NCI-H1694 (cell line): ENCODE results near the gene ZDHHC11B.
"Not testable (repeated sequence)": the region's sequence is repeated elsewhere in the genome, so short reads cannot be mapped to it uniquely, and the experiment has no call there.

ENCODE experiments used
- DNase-seq: peaks from one replicate; lab custom pipeline; 2025; lab: John Stamatoyannopoulos, UW

The ZDHHC11B gene

DNA sequence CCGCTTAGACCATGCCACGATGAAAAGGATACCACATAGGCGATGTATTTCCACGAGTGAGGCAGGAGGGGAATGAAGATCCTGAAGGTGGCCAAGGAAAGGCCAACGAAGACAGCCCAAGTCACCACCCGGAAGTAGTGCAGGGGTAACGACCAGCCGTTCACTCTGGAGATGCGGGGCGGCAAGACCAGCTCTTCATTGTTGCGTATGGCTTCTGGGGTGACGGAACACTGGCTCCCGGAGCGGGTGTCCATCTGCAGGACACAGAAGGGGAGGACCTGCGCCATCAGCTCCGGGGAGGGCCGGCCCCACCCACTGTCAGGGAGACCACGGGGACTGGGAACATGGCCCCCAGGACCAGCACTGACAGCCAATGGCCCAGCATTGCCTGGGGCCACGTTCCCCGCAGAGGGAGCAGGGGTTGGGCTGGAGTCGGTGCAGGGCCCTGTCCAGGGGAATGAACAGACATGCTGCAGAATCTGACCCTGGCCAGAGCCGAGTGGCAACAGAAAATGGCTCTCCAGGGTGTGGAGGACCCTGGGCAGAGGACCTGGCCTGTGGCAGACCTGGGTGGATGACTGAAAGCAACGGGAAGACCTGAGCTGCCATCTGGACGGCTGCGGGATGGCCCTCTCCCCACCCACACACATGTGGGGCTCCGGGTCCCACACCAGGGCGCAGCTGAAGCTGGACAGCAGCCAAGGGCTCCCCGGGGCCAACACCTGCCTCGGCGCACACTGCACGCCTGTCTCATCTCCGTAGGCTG is 17.7 kb downstream of the ZDHHC11B start:
- no peak for DNase-seq

DNA sequence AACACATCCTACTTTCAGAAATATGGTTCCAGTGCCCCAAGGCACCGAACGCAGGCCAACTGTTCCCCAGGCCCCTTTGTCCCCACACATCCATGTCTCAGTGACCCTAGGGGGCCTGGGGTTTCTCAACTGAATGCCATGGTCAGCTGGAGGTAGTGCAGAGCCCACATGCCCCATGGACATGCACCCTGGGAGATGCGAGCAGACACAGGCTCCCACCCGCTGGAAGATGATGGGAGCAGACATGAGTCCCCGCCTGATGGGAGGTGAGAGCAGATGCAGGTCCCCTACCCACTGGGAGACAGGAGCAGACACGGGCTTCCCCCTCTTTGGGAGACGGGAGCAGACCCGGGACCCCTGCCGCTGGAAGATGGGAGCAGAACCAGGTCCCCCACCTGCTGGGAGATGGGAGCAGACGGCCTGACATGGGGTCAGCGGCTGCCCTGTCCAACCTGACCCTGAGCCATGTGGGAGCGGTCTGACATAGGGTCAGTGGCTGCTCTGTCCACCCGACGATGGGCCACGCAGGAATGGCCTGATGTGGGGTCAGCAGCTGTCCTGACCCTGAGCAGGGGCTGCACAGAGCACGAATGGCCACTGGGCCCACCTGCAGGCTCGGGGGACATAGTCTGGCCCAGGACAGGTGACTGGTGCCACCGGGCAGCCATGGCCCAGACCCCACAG is 18.4 kb downstream of the ZDHHC11B start:
- no peak for DNase-seq

DNA sequence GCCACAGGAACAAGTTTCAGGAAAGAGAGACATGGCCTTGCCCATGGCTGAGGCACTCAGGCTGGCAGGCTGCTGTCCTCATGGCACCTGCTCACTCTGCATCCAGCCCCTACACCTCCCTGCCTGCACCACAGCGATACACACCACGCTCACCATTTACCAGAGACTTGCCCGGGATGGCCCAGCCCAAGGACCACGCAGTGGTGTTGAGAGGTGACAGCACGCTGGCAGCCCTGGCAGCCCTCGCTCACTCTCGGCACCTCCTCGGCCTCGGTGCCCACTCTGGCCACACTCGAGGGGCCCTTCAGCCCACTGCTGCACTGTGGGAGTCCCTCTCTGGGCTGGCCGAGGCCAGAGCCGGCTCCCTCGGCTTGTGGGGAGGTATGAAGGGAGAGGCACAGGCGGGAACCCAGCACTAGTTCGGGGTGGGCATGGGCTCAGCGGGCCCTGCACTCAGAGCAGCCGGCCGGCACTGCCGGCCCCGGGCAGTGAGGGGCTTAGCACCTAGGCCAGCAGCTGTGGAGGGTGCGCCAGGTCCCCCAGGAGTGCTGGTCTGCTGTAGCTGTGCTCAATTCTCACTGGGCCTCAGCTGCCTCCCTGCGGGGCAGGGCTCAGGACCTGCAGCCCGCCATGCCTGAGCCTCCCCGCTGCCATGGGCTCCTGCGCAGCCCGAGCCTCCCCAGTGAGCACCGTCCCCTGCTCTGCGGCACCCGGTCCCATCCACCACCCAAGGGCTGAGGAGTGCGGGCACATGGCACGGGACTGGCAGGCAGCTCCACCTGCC is 20.3 kb downstream of the ZDHHC11B start:
- DNase-seq, result no peak

DNA sequence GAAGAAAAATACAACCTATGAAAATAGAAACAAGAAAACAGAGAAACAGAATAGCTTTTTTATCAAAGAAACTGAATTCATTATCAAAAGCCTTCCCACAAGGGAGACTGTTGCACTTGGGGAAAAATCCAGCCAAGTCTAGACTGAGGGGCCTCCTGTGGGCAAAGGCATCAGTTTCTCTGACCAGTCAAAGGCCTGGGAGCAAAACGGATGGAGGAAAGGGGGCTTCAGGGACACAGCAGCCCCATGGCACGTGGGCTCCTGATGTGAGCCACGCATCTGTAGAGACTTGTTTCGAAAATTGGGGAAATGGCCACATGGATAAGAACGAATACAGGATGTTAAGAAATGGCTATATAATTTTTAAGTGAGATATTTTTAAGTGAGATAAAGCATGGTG is 21.1 kb downstream of the ZDHHC11B start:
- no peak for DNase-seq

DNA sequence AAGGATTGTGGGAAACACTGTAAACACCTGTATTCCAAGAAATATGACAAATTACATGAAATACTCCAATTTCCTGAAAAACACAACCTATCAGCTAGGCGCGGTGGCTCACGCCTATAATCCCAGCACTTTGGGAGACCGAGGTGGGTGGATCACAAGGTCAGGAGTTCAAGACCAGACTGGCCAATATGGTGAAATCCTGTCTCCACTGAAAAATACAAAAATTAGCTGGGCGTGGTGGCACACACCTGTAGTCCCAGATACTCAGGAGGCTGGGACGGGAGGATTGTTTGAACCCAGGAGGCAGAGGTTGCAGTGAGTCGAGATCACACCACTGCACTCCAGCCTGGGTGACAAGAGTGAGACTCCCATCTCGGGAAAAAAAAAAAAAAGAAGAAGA is 21.5 kb downstream of the ZDHHC11B start:
- not testable (repeated sequence) for DNase-seq

DNA sequence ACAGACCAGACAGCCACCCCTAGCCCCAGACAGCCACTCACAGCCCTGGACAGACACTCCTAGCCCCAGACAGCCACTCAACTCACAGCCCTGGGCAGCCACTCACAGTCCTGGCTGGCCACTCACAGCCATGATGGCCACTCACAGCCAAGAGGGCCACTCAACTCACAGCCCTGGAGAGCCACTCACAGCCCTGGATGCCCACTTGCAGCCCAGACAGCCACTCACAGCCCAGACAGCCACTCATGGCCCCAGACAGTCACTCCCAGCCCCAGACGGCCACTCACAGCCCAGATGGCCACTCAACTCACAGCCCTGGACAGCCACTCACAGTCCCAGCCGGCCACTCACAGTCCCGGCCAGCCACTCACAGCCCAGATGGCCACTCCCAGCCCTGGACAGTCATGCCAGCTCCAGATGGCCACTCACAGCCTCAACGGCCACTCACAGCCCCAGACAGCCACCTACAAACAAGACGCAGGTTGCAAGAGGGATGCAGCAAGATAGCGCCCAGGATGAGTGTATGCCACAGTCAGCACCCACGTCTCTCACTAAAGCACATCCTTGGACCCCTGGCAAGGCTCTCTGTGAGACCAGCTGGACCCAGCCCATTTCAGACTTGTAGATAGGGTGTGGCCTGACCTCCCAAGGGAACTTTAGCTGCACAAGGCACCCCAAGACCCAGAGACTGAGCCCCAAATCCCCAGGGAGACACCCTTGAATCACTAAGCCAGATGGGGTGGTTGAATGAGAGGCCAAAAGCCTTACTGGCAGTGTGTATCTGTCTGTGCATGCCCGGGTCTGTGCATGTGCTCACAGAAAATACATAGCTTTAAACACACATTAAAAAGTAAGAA is 22.4 kb downstream of the ZDHHC11B start:
- DNase-seq, result no peak

DNA sequence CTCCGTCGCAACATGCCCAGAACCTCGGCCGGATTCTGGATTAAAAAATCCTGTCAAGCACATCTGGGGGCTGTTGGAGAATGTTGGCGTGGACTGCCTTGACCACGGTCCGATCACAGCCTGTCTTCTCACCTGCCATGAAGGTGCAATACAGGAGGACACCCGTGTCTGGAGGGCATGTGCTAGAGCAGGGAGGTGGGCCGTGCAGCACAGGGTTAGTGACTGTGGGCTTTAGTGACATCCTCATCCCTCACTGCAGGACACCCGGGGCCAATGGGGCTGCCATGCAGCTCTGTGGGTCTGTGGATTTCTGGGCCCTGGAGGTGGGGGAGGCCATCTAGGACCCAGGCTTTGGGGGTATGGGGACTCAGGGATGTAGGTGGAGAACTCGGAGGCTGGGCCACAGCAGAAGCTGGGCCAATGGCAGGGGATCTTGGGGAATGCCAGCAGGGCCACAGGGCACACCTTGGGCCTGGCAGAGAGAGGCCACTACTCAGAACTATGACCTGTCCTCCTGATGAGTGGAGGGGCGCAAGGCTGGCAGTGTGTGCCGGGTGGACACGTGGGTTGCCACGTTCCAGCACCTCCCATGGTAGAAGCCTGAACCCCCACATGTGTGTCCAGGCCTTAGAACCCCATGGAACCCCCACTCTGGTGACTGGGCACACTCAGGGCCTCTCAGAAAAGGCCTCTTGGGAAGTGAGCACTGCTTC is 23.3 kb downstream of the ZDHHC11B start:
- DNase-seq, result no peak

DNA sequence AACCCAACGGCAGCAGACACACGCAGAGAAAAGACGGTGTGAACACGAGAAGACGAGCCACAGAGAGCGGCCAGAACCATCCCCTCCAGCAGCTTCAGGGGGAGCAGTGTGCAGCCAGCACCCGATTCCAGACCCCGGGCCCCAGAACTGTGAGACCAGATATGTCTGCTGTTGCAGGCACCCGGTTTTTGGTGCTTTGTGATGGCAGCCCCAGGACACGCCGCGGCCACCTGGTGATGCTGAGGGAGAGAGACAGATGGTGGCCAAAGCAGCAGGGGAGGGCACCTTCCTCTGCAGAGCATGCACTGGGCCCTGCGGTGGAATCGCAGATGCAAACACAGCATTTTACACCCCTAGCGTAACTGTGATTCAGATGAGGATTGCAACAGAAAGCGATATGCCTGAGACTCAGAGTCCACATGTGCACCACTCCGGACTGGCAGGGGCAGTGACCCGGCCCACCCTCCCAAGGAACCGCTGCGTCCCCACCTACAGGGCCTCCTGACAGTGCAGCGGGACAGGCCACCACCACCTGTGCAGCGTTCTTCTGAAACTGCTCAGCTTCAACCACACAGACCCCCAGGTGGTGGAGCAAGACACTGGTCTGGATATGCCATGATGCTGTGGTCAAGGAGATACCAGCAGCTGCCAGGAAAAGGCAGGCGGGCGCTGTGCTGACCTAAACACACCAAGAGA is 24.0 kb downstream of the ZDHHC11B start:
- no peak for DNase-seq

DNA sequence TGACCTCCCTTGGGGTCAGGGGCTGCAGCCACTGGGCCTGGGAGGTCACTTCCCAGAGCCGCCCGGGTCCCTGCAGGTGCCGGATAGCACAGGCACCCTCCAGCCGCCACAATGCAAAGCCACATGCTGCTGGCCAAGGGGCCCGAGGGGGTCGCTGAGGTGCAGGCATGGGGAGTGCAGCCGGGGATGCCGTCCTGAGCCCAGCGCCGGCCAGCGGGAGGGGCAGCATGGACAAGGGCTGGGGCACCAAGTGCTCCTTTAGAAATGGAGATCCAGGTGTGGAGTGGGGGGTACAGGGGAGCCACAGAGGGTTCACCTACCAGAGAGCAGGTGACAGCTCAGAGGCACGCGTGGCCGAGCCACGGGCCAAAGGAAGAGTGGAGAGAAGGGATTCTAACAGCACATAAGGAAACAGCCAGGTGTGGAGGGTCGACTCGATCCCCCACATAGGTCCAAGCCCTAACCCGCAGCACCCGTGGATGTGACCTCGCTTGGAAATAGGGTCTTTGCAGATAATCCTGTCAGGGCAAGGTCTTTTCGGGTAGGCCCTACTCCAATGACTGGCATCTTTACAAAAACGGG is 24.7 kb downstream of the ZDHHC11B start:
- no peak for DNase-seq

DNA sequence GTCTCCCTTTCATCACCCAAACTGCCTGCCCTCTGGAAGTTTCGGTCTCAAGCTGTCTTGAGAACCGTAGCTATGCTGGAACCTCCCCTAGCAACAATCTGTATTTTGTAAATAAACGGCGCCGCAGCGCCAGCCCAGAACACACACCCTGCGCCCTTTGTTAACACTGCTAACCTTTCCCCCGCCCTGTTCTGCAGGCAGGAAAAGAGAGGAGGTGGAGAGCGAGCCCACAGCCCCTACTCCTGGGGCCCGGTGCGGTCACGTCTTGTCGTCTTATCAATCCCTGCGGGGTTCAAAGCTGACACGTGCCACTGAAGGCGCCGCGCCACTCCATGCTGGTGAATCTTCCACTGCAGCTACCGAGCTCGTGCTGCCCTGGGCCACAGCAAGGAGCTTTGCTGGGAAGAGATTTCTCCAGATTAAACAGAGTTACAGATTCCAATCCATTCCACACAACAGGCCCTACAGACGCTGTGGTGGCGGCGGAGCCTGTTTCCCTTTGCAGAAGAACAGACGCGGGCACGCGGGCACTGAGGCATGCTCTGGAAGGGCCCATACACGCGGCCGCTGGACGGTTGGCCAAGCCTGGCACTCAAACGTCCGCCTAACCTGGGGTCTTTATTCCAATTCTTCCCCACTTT is 25.3 kb downstream of the ZDHHC11B start:
- no peak for DNase-seq

DNA sequence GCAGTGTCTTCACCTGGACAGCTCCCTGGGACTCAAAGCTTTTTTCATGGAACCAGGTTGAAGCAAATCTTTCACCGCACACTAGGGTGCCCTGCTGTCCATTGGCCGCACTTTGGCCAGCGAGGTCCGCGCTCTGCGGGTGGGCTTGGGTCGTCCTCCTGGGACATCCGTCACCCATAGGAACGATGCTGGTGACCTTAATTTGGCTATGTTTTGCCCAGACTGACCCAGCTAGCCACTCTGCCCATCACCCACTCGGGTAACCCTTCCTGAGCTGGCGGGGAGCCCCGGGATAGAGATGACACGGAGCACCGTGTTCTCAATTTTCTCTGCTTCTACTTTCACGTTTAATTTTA is 25.9 kb downstream of the ZDHHC11B start:
- DNase-seq, result no peak

DNA sequence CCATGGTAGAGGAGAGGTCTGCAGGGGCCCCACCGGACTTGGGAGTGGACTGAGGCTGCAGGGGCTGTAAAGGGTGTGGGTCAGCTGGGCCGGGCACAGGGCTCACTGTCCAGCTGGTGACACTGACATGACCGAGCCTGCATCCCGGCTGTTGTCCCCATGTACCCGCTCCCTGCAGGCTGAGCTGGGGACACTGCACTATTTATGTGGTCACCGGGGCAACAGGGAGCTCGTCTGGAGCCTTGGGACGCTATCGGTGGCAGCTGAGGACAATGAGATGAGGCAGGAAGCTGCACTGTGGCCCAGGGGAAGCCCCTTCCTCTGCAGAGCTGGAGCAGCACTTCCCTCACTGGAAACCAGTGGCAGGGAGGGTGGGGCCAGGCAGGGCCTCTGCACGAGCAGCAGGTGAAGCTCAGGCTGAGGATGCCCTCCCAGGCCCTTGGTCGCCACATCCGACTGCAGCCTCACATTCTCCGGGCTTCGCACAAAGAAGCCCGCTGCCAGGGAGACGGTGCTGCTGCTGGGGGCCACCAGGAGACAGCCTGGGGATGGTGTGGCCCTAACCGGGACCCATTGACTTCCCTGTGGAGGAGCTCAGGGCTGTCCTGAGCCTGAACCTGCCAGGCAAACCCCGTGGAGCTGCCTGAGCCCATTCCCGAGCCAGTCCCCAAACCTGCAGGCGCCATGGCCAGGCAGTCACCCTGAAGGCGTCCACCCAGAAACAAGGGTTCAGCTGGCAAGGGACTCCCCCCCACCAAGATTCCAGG is 26.4 kb downstream of the ZDHHC11B start:
- DNase-seq, result no peak

DNA sequence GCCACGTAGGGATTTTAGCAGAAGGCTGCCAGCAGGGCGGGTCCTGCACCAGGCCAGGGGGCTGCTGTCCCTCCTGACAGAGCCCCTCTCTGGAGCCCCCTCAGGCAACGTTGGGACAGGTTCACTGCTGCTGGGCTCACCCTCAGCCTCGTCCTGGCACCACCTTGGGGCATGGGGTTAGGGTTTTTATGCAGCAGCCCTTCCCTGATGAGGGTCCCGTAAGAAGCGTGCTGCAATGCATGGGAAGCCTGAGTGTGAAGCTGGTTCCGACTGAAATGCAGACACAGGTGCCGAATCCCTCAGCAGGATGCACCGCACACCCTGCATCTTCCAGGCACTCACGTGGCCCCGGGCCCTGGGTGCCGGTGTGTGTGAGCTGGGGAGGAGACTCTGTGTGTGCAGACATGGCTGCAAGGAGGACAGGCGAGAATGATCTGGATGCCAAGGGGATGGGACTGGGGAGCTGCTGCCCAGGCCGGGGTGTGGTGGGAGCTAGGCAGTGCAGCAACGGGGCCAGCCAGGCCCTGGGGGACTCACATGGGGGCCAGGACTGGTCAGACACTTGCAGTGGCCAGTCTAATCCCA is 27.1 kb downstream of the ZDHHC11B start:
- DNase-seq, result no peak

DNA sequence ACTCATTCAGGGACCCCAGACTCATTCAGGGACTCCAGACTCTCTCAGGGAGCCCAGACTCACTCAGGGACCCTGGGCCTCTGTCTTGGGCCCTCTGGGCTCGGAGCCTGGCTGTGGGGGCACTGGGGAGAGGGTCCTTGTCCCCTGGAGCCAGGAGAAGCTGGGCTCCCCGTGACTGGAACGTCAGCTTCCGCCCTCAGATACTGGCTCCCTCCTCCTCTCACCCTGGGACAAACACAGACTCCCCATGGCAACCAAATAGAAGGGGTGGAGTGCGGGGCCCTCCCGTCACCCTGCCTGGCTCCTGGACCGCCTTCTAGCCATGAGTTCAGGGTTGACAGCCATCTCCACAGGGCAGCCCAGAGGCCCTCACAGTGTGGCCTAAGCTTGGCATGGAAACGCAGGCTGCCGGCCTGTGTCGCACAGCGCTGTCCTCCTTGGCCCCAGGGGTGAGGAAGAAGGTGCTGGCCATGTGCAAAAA is 27.6 kb downstream of the ZDHHC11B start:
- DNase-seq, result no peak

DNA sequence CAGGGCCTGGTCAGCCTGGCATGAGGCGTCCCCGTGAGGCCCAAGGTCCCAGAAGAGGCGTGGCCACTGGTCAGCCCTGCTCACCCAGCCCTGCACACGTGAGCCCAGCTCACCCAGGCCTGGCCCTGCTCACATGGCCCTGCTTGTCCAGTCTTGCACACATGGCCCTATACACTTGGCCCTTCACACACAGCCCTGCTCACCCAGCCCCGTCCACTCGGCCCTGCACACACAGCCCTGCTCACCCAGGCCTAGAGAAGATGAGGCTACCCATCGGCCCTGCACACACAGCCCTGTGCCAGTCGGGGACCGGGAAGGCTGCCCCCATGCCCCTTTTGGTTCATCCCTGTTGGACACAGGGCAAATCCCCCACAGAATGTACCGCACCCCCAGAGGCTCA is 28.4 kb downstream of the ZDHHC11B start:
- no peak for DNase-seq

DNA sequence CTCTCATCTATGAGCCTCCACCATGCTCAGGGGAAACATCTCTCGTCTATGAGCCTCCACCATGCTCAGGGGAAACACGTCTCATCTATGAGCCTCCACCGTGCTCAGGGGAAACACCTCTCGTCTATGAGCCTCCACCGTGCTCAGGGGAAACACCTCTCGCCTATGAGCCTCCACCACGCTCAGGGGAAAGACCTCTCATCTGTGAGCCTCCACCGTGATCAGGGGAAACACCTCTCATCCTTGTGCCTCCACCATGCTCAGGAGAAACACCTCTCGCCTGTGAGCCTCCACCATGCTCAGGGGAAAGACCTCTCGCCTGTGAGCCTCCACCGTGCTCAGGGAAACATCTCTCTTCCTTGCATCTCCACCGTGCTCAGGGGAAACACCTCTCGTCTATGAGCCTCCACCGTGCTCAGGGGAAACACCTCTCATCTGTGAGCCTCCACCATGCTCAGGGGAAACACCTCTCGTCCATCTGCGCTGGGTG is 30.3 kb downstream of the ZDHHC11B start:
- DNase-seq, result not testable (repeated sequence)

DNA sequence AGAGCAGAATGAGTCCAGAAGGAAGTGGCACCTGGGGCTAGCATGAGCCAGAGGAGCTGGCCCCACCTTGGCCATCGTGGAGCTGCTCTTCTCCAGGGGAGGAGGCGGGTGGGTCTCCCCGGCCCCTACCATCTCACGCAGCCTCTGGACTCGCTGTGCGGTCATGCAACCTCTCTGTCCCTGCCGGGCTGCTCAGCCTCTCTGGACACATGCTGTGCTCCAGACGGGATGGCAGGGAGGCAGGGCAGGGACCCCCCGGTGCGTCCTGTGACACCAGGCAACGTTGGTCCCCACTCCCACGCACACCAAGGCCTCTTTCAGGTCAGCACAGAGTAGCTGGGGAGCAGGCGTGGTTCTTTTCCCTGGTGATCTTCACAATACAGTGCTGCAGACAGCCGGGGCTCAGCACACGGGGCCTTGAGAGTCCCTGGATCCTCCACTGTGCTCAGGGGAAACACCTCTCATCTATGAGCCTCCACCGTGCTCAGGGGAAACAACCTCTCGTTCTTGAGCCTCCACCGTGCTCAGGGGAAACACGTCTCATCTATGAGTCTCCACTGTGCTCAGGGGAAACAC is 30.9 kb downstream of the ZDHHC11B start:
- not testable (repeated sequence) for DNase-seq

DNA sequence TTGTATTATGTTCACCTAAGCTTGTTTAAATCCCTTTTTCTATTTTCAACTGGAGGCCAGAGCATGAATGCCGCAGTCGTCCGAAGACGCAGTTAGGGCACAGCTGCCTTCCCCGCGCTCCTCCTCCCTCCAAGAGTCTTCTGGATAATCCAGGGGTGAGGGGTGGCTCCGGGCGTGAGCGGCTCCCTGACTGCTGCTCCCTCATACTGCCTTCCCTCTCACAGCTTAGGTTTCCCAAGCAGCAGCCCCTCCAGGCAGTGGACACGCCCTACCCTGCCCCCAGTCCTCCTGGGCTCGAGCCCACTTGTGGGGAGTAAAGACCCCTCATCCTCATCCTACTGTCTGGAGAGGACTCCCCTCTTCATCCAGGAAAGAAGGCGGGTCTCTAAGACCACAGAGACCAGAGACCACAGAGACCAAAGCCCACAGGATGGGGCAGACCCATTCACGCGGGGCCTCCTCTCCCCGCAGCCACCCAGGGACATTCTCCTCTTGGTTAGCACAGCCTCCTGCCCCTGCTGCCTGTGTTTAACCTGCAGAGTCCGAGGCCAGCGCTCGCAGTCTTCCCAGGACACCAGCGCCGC is 31.9 kb downstream of the ZDHHC11B start:
- DNase-seq, result not testable (repeated sequence)
